ENCODE results near the gene UGT1A7.
A peak's percentile ranks its signal among the peaks of the same experiment; 100 is the strongest.
"Not testable (repeated sequence)": the region's sequence is repeated elsewhere in the genome, so short reads cannot be mapped to it uniquely, and the experiment has no call there.

Gene UGT1A7

DNA sequence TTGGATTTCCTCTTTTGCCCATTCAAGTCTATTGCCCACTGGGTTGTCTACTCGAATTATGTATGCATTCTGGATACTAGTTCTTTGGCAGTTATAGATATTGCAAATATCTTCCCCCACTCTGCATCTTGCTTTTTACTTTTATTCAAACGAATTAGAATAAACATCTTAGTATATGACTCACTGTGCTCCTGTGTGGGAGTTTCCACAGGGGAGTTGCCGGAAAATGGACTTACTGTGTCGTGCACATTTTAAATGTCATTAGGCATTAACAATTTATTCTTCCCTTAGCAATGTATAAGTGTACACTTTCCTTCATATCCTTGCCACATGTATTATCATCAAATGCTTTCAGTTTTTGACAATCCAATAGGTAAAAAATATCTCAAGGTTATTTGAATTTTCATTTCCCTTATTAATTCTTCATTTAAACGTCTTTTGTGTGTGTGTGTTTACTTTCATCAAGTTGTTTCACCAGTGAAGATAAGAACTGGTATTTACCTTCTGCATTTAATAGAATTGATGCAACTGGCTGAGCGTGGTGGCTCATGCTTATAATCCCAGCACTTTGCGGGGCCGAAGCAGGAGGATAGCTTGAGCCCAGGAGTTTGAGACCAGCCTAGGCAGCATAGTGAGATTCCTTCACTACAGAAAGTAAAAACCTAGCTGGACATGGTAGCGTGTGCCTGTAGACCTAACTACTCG is 26.4 kb downstream of the UGT1A7 start:
- intact Hi-C loops (cut with DNase I) = no loop called here
- DNase-seq = no peak

DNA sequence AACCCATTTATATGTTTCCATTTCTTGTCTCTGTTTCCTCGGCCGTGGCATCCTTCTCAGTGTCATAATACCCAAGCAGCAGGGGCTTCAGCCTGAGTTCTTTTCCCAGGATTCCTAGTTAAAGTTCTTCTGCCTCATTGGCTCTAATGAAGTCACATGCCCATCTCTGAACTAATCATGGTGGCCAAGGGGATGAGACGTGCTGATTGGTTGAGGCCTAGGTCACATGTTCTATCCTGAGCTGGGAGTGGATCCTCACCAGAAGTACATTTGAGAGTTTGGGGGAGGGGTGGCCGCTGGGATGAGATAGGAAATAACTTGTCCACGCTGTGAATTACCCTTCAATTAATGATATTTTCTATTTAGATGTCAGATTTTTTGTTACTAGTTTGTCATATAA is 27.2 kb downstream of the UGT1A7 start:
- DNase-seq = no peak
- intact Hi-C loops (cut with DNase I) = no loop called here

DNA sequence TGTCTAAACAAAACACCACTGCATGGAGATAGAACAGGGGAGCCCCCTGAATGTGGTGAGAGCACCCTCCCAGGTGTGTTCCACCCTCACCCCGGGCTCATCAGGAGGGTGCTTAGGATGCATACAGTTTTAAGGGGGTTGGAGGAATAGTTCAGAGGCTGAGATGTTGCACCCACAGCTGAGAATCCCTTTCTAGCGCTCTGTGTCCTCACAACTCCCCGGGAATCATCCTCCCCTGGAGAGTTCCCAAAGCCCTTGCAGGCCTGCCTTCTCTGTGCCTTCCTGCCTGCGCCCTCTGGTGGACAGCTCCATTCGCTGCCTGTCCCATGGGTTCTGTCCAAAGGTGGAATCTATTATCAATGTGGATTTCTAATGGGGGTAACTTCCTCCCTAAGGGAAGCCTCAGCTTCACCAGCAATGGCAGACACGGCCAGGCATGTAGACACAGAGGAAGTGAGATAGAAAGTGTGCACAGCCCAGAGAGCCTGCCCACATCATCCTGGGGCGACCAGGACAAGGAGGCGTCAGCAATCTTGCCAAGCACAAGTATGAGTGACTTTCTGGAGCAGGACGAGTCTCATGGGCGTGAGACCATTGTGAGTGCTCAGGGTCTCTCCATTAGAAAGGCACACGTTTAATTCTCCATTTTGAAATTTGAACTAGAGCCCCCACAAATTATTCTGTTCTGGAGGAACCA is 29.8 kb downstream of the UGT1A7 start:
- intact Hi-C loops (cut with DNase I) = loop anchor here (5.0 kb wide), 1 partner anchor 264 kb away; no protein-coding TSS in a partner anchor
- peak; percentile 64 to 94 (median 84) for DNase-seq

DNA sequence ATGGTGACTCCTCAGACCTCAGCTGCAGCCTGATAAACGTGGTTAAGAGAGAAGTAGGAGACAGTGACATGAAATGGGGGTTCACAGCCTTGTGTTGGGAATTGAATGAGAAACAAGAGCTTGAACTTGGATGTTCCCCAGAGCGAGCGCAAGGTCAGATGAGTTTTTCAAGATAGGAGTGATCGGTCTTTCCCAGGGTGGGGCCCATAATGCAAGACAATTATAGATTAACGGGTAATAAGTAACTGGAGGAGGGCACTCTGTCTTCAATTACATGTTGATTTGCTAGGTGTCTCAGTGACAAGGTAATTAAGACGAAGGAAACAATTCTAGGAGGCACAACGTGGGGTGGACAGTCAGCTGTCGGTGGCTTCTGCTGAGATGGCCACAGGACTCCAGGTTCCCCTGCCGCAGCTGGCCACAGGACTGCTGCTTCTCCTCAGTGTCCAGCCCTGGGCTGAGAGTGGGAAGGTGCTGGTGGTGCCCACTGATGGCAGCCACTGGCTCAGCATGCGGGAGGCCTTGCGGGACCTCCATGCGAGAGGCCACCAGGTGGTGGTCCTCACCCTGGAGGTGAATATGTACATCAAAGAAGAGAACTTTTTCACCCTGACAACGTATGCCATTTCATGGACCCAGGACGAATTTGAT is 31.0 kb downstream of the UGT1A7 start, which contains the start of gene UGT1A5:
UGT1A5 (plus strand) TSS at position 297 of the 651 bp plus-strand sequence; CDS start at position 382, 85 bp downstream.
- intact Hi-C loops (cut with DNase I) = loop anchor here (5.0 kb wide), 1 partner anchor 265 kb away; no protein-coding TSS in a partner anchor
- no peak for DNase-seq

DNA sequence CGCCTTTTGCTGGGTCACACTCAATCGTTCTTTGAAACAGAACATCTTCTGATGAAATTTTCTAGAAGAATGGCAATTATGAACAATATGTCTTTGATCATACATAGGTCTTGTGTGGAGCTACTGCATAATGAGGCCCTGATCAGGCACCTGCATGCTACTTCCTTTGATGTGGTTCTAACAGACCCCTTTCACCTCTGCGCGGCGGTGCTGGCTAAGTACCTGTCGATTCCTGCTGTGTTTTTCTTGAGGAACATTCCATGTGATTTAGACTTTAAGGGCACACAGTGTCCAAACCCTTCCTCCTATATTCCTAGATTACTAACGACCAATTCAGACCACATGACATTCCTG is 31.5 kb downstream of the UGT1A7 start:
- DNase-seq = no peak
- intact Hi-C loops (cut with DNase I) = loop anchor here (5.0 kb wide), 1 partner anchor 266 kb away; no protein-coding TSS in a partner anchor

DNA sequence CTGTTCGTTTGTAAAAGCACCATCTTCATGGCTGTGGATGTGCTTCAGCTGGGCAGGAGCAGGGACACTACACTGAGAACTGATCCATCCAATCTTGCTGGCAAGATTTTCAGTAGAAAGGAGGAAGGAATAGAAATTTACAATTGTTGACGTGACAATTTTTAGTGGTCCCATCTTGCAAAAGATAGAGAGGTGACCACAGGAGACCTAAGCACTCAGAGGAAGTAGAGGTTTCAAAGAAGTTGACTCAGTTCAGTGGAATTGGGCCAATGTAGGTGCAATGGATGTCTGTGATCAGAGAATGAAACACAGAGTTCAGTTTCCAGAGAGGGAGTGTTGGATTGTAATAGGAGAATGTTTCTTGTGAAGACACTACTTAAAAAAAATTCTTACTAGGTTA is 32.4 kb downstream of the UGT1A7 start:
- DNase-seq = no peak
- intact Hi-C loops (cut with DNase I) = loop anchor here (5.0 kb wide), 1 partner anchor 267 kb away; no protein-coding TSS in a partner anchor

DNA sequence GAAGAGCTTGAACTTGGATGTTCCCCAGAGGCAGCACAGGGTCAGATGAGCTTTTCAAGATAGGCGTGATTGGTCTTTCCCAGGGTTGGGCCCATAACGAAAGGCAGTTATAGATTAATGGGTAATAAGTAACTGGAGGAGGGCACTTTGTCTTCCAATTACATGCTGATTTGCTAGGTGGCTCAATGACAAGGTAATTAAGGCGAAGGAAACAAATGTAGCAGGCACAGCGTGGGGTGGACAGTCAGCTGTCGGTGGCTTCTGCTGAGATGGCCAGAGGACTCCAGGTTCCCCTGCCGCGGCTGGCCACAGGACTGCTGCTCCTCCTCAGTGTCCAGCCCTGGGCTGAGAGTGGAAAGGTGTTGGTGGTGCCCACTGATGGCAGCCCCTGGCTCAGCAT is 36.9 kb downstream of the UGT1A7 start, which contains the start of gene UGT1A4:
UGT1A4 (plus strand) TSS at position 185 of the 400 bp plus-strand sequence; CDS start at position 270, 85 bp downstream.
- no peak for DNase-seq
- intact Hi-C loops (cut with DNase I) = no loop called here

DNA sequence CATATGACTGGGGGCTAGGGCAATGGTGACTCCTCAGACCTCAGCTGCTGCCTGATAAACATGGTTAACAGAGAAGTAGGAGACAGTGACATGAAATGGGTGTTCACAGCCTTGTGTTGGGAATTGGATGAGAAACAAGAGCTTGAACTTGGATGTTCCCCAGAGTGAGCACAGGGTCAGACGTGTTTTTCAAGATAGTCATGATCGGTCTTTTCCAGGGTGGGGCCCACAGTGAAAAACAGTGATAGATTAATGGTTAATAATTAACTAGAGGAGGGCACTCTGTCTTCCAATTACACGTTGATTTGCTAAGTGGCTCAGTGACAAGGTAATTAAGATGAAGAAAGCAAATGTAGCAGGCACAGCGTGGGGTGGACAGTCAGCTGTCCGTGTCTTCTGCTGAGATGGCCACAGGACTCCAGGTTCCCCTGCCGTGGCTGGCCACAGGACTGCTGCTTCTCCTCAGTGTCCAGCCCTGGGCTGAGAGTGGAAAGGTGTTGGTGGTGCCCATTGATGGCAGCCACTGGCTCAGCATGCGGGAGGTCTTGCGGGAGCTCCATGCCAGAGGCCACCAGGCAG is 47.1 kb downstream of the UGT1A7 start, which contains the start of gene UGT1A3:
UGT1A3 (plus strand) TSS at position 320 of the 579 bp plus-strand sequence; CDS start at position 405, 85 bp downstream.
- intact Hi-C loops (cut with DNase I) = no loop called here
- DNase-seq = no peak

DNA sequence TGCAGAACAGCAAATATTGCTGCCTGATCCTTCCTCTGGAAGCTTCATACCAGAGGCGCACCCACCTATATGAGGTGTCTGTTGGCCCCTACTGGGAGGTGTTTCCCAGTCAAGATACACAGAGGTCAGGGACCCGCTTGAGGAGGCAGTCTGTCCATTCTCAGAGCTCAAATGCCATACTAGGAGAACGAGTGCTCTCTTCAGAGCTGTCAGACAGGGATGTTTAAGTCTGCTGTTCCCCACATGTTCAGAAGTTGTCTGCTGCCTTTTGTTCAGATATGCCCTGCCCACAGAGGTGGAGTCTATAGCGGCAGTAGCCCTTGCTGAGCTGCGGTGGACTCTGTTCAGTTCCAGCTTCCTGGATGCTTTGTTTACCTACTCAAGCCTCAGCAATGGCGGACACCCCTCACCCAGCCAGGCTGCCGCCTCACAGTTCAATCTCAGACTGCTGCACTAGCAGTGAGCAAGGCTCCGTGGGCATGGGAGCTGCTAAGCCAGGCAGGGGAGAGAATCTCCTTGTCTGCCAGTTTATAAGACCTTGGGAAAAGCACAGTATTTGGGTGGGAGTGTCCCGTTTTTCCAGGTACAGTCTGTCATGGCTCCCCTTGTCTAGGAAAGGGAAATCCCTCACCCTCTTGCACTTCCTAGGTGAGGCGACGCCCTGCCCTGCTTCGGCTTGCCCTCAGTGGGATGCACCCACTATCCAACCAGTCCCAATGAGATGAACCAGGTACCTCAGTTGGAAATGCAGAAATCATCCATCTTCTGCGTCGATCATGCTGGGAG is 55.4 kb downstream of the UGT1A7 start:
- DNase-seq; intact Hi-C loops (cut with DNase I): not testable (repeated sequence)

DNA sequence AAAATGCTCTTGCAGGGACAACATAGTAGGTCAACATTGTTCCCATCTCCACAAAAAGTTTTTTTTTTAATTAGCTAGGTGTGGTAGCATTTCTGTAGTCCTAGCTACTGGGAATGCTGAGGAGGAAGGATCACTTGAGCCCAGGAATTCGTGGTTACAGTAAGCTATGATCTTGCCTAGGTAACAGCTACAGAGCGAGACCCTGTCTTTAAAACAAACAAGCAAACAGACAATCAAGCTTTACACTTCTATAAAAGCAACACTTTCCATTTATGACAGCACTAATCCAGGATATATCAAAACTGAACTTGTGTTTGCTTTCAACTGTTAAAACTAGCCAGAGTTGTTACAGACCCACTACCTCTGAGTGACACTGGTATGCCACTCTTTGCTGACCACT is 59.2 kb downstream of the UGT1A7 start:
- intact Hi-C loops (cut with DNase I) = no loop called here
- DNase-seq = no peak

DNA sequence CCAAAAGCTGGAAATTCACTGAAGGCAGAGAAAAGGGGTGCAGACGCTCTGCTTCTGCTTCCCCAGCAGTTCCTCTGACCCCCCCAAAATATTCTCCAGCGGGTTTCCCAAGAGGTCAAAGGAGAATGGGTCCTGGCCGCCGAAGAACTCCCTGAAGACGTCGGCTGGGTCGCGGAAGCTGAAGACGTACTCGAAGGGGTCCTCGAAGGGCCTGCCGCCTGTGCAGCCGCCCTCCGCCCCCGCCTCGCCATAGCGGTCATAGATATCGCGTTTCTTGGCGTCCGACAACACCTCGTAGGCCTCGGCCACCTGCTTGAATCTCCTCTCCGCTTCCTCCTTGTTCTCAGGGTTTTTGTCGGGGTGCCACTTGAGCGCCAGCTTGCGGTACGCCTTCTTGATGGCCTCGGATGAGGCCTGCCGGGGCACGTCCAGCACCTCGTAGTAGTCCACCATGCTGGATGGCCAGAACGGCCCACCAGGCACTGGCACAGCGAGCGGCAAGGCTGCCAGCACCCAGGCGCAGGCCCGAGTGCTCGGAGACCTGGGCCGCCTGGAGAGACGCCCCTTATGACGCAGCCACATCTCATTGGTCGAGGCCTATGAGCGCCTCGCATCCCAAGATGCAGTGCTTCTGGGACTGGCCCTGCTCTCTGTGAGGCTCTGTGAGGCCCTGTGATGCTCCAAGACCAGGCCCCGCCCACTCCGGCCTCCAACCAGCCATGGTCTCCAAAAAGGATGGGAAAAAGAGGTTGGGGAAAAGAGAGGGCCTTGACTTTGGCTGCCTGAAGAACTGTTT is 62.0 kb downstream of the UGT1A7 start:
- no peak for DNase-seq
- intact Hi-C loops (cut with DNase I) = no loop called here

DNA sequence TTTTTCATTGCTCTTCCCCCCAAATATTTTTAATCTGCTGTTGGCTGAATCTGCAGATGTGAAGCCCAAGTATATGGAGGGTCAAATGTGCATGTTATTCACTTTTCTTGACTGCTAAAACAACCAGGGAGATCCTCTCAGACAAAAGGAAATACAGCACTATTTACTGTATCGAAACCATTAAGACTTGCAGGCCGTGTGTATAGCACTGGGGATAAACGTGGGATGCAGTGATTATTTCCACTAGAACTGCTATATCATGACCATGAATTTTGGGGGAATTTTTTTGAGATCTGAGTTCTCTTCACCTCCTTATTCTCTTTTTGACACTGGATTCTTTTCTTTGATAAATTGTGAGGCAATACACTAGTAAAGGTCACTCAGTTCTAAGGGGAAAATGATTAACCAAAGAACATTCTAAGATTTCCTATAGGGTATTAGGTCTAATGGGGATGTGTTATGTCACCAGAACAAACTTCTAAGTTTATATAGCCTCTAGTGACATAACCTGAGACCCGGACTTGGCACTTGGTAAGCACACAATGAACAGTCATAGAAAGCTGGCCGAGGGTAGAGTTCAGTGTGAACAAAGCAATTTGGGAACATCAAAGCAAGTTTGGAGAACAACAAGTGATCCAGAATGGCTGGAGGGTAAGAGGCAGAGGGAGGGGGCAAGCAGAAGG is 63.5 kb downstream of the UGT1A7 start:
- DNase-seq = no peak

DNA sequence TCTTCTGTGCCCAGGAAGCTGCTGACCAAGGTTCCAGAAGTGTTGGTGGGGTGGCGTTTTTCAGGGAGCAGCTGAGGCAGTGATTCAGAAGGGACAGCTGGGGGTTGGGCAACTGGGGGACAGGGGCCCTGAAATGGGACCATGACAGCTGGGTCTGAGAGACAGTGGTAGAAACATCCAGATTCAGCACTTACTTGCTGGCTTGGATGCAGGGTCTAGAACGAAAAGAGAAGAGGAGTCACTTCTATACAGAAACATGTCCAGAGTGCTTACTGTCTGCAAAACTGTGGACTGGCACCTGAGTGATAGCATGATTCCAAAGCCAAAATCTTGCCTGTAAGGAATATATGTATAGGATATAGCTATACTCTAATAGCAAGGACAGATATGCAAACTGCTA is 64.1 kb downstream of the UGT1A7 start:
- intact Hi-C loops (cut with DNase I); DNase-seq: not testable (repeated sequence)

More for the DNA sequence above, 63.5 kb downstream of the UGT1A7 start:
- intact Hi-C loops (cut with DNase I) = no loop called here

DNA sequence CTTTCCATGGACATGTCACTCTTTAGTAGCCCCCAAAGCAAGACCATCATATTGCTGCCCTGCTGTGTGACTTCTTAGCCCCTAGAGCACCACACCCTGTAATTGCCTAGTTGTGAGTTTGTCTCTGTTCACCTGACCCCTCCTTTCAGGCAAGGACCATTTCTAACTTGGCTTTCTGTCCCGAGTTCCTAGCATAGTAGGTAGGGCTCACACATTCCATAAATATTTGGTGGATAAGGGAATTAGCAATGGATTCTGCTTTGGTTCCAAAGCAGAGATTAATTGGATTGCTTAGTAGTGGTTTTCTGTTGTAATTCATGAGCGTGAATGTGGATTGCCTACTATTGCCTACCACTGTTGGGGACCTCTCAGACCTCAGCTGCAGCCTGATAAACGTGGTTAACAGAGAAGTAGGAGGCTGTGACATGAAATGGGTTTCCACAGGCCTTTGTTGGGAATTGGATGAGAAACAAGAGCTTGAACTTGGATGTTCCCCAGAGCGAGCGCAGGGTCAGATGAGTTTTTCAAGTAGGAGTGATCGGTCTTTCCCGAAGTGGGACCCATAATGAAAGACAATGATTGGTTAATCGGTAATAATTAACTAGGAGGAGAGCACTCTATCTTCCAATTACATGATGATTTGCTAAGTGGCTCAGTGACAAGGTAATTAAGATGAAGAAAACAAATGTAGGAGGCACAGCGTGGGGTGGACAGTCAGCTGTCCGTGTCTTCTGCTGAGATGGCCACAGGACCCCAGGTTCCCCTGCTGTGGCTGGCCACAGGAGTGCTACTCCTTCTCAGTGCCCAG is 65.0 kb downstream of the UGT1A7 start:
- DNase-seq = no peak
- intact Hi-C loops (cut with DNase I) = no loop called here

DNA sequence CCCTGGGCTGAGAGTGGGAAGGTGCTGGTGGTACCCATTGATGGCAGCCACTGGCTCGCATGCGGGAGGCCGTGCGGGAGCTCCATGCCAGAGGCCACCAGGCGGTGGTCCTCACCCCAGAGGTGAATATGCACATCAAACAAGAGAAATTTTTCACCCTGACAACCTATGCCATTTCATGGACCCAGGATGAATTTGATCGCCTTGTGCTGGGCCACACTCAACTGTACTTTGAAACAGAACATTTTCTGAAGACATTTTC is 65.5 kb downstream of the UGT1A7 start:
- intact Hi-C loops (cut with DNase I) = no loop called here
- DNase-seq = no peak

DNA sequence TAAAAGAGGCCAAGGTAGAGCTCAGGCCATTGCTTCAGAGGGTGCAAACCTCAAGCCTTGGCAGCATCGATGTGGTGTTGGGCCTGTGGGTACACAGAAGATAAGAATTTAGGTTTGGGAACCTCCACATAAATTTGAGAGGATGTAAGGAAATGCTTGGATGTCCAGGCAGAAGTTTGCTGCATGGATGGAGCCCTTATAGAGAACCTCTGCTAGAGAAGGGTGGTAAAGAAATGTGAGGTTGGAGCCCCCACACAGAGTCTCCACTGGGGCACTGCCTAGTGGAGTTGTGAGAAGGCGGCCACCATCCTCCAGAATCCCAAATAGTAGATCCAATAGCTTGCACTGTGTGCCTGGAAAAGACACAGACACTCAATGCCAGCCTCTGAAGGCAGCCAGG is 69.0 kb downstream of the UGT1A7 start:
- not testable (repeated sequence) for DNase-seq

More for the DNA sequence above, 69.0 kb downstream of the UGT1A7 start:
- intact Hi-C loops (cut with DNase I) = not testable (repeated sequence)
